HEK293 (cell line): ENCODE data around the gene ATP2B3.

ENCODE experiments used
- BCL11A ChIP-seq: fragments of 450-650 bp; formaldehyde crosslinking; IDR thresholded peaks from 2 replicates; pipeline ENCODE4 v1.5.1; 2016; ENCODE audit warnings: low read depth, missing biosample characterization, missing genetic modification characterization
- KLF8 ChIP-seq: fragments of 450-650 bp; formaldehyde crosslinking; IDR thresholded peaks from 2 replicates; pipeline ENCODE4 v1.5.1; 2016; ENCODE audit warnings: missing biosample characterization, missing genetic modification characterization
- ZBTB7A ChIP-seq: fragments of 450-650 bp; formaldehyde crosslinking; IDR thresholded peaks from 2 replicates; pipeline ENCODE4 v1.5.1; 2016; ENCODE audit warnings: low read depth, missing biosample characterization, missing genetic modification characterization
- ZNF2 ChIP-seq: fragments of 450-650 bp; formaldehyde crosslinking; IDR thresholded peaks from 2 replicates; pipeline ENCODE4 v1.5.1; 2016; ENCODE audit warnings: missing biosample characterization, missing genetic modification characterization
- ZNF24 ChIP-seq: fragments of 450-650 bp; formaldehyde crosslinking; IDR thresholded peaks from 2 replicates; pipeline ENCODE4 v1.5.1; 2016; ENCODE audit warnings: missing biosample characterization, missing genetic modification characterization
- ZNF311 ChIP-seq: fragments of 450-650 bp; formaldehyde crosslinking; IDR thresholded peaks from 2 replicates; pipeline ENCODE4 v1.5.1; 2017; ENCODE audit warnings: missing biosample characterization, missing genetic modification characterization, borderline replicate concordance
- ZNF596 ChIP-seq: fragments of 450-650 bp; IDR thresholded peaks from 2 replicates; pipeline ENCODE4 v1.5.0; 2018; ENCODE audit warnings: missing biosample characterization, mild to moderate bottlenecking, missing genetic modification characterization, moderate library complexity
- ZNF610 ChIP-seq: fragments of 450-650 bp; formaldehyde crosslinking; IDR thresholded peaks from 2 replicates; pipeline ENCODE4 v1.5.1; 2016; ENCODE audit warnings: missing biosample characterization, missing genetic modification characterization, borderline replicate concordance
- TF ChIP-seq, protein P1 (sequence below): fragments of 450-650 bp; formaldehyde crosslinking; IDR thresholded peaks from 2 replicates; pipeline ENCODE4 v1.5.1; 2016; ENCODE audit warnings: missing biosample characterization, missing genetic modification characterization

DNA sequence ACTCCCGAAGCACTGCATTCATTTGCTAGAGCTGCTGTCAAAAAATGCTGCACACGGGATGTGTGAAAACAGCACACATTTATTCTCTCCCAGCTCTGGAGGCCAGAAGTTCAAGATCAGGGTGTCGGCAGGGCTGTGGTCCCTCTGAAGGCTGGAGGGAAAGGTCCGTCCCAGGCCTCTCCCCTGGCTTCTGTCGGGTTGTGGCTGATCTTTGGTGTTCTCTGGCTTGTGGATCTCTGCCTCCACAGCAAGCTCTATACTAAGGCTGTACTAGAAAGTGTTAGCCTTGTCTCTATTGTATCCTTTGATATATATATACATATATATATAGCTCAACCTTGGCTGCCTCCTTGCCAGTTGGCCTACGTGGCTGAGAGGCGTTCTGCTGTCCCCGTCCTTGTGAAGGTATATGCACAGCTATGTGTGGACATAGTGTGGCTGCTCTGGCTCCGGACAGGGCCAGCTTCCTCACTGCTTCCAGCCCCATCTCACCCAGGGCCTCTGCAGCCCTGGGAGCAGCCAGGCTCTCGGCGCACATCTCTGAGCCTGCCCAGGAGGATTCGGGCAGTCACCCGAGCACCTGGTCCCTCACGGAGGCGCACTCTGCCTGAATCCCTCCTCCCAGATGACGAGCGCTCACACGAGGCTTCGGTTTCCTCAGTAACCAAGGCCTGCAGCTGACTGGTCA lies 114.6 kb downstream of the ATP2B3 start:
- TF ChIP-seq, protein P1, sequence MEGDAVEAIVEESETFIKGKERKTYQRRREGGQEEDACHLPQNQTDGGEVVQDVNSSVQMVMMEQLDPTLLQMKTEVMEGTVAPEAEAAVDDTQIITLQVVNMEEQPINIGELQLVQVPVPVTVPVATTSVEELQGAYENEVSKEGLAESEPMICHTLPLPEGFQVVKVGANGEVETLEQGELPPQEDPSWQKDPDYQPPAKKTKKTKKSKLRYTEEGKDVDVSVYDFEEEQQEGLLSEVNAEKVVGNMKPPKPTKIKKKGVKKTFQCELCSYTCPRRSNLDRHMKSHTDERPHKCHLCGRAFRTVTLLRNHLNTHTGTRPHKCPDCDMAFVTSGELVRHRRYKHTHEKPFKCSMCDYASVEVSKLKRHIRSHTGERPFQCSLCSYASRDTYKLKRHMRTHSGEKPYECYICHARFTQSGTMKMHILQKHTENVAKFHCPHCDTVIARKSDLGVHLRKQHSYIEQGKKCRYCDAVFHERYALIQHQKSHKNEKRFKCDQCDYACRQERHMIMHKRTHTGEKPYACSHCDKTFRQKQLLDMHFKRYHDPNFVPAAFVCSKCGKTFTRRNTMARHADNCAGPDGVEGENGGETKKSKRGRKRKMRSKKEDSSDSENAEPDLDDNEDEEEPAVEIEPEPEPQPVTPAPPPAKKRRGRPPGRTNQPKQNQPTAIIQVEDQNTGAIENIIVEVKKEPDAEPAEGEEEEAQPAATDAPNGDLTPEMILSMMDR (tag by site-specific recombination) = no peak
- TF ChIP-seq BCL11A (tag by site-specific recombination) = no peak
- no peak for TF ChIP-seq ZNF2
- TF ChIP-seq ZBTB7A (tag by site-specific recombination) = no peak
- no peak for TF ChIP-seq ZNF311 (tag by site-specific recombination)
- no peak for TF ChIP-seq KLF8 (tag by site-specific recombination)
- TF ChIP-seq ZNF596 (tag by site-specific recombination) = no peak
- TF ChIP-seq ZNF610 (tag by site-specific recombination) = no peak
- TF ChIP-seq ZNF24 (tag by site-specific recombination) = no peak
